H1 (cell line): ENCODE measurements around the gene RPS3. TPM values are rescaled to one million over a fixed set of nuclear protein-coding genes. Genes with fewer than 3 reads are reported as not detected.
"Not testable (repeated sequence)": the region's sequence is repeated elsewhere in the genome, so short reads cannot be mapped to it uniquely, and the experiment has no call there.

ENCODE experiments used
- CTCF ChIA-PET: fragments of 300-600 bp; sonication (Branson Sonifier 250); formaldehyde crosslinking; loops from one replicate; lab custom pipeline; 2021; ENCODE audit not compliant: partially characterized antibody; lab: Charles Lee
- POLR2A ChIA-PET: fragments of 300-600 bp; sonication (Branson Sonifier 250); formaldehyde crosslinking; loops from one replicate; lab custom pipeline; 2021; ENCODE audit warnings: inconsistent platforms; ENCODE audit not compliant: partially characterized antibody; lab: Charles Lee
- DNase-seq, 2 experiments: peaks; one replicate each; pipeline versions ENCODE4 v3.0.0 to v3.0.0-alpha.2; 2010 to 2022; ENCODE audit warnings: low spot score in 2 of 2, low read depth in 1 of 2, mixed read lengths in 1 of 2
- FAIRE-seq: peaks from 2 replicates; lab custom pipeline; 2011; peaks lifted over from hg19 to GRCh38; lab: Jason Lieb, UNC
- H2AFZ ChIP-seq: 2 replicates; pipeline ENCODE4 v1.8.1; 2012; ENCODE audit warnings: low read length, inconsistent platforms
- H2AK5ac ChIP-seq: 2 replicates; pipeline ENCODE4 v1.6.1; 2013; ENCODE audit warnings: low read depth, low read length
- H2BK120ac ChIP-seq: replicated peaks from 2 replicates; pipeline ENCODE3; 2013; ENCODE audit warnings: low read depth, low read length, inconsistent platforms
- H2BK12ac ChIP-seq: 2 replicates; pipeline ENCODE4 v1.6.1; 2013; ENCODE audit warnings: low read depth, low read length
- H2BK15ac ChIP-seq: 2 replicates; pipeline ENCODE4 v1.6.1; 2013; ENCODE audit warnings: low read length
- H2BK20ac ChIP-seq: 2 replicates; pipeline ENCODE4 v1.6.1; 2013; ENCODE audit warnings: low read length
- H2BK5ac ChIP-seq: 2 replicates; pipeline ENCODE4 v1.6.1; 2013; ENCODE audit warnings: low read depth, low read length
- H3K14ac ChIP-seq: 2 replicates; pipeline ENCODE4 v1.6.1; 2013; ENCODE audit warnings: inconsistent platforms; ENCODE audit not compliant: insufficient read length
- H3K18ac ChIP-seq: 2 replicates; pipeline ENCODE4 v1.6.1; 2013; ENCODE audit warnings: low read length; ENCODE audit errors: extremely low read depth
- H3K23ac ChIP-seq: 2 replicates; pipeline ENCODE4 v1.6.1; 2013; ENCODE audit warnings: inconsistent platforms; ENCODE audit not compliant: insufficient read length
- H3K23me2 ChIP-seq: 2 replicates; pipeline ENCODE4 v1.6.1; 2013; ENCODE audit warnings: low read depth, low read length
- H3K27ac ChIP-seq: 2 replicates; pipeline ENCODE4 v1.6.1; 2011; ENCODE audit warnings: low read depth, low read length, inconsistent platforms
- H3K27me3 ChIP-seq, 4 experiments: replicated peaks in 1 of 4; 1 replicate in 1 of 4; 2 replicates in 3 of 4; pipeline versions ENCODE4 v1.6.1 to v1.8.1; 2011 to 2013; ENCODE audit warnings: low read length in 3 of 4, mild to moderate bottlenecking in 3 of 4, inconsistent platforms in 2 of 4, mixed read lengths in 2 of 4, moderate library complexity in 1 of 4; ENCODE audit not compliant: control insufficient read depth in 3 of 4, insufficient read depth in 3 of 4; ENCODE audit errors: extremely low read depth in 1 of 4
- H3K36me3 ChIP-seq, 4 experiments: 2 replicates each; pipeline versions ENCODE4 v1.6.1 to v1.8.1; 2011 to 2013; ENCODE audit warnings: mild to moderate bottlenecking in 4 of 4, low read length in 3 of 4, moderate library complexity in 2 of 4, control low read depth in 1 of 4, inconsistent platforms in 1 of 4; ENCODE audit not compliant: insufficient read depth in 4 of 4, control insufficient read depth in 2 of 4
- H3K4ac ChIP-seq: replicated peaks from 2 replicates; pipeline ENCODE3; 2013; ENCODE audit warnings: low read length, low read depth, mixed read lengths, inconsistent platforms; ENCODE audit not compliant: insufficient read length
- H3K4me1 ChIP-seq, 4 experiments: replicated peaks in 1 of 4; 1 replicate in 1 of 4; 2 replicates in 3 of 4; pipeline versions ENCODE4 v1.6.1 to v1.8.1; 2011 to 2013; ENCODE audit warnings: low read length in 3 of 4, inconsistent platforms in 2 of 4, mixed read lengths in 1 of 4; ENCODE audit not compliant: insufficient read depth in 4 of 4, control insufficient read depth in 3 of 4
- H3K4me2 ChIP-seq, 2 experiments: 2 replicates each; pipeline versions ENCODE4 v1.6.1 to v1.8.1; 2011 to 2013; ENCODE audit warnings: low read depth in 2 of 2, low read length in 2 of 2, control low read depth in 1 of 2, inconsistent platforms in 1 of 2, mild to moderate bottlenecking in 1 of 2; ENCODE audit not compliant: insufficient read depth in 1 of 2
- H3K4me3 ChIP-seq, 4 experiments: fragments of 200-600, 300-600 bp in 1 of 4; sonication (generic), shearing (Covaris generic), sonication (Bioruptor Twin) in 1 of 4; 2 replicates each; pipeline versions ENCODE4 v1.5.1 to v1.8.1; 2011 to 2016; ENCODE audit warnings: low read length in 4 of 4, low read depth in 3 of 4, control low read depth in 2 of 4, inconsistent platforms in 2 of 4, mild to moderate bottlenecking in 2 of 4, mixed read lengths in 1 of 4, moderate library complexity in 1 of 4; ENCODE audit not compliant: insufficient read depth in 2 of 4; ENCODE audit errors: extremely low read depth in 1 of 4
- H3K56ac ChIP-seq: replicated peaks from 2 replicates; pipeline ENCODE3; 2013; ENCODE audit warnings: low read depth, mild to moderate bottlenecking, mixed read lengths, low read length, inconsistent platforms; ENCODE audit not compliant: insufficient read length
- H3K79me1 ChIP-seq: 2 replicates; pipeline ENCODE4 v1.6.1; 2013; ENCODE audit warnings: low read depth, low read length, control low read depth
- H3K79me2 ChIP-seq, 2 experiments: 2 replicates each; pipeline versions ENCODE4 v1.6.1 to v1.8.1; 2012 to 2013; ENCODE audit warnings: low read length in 2 of 2, mild to moderate bottlenecking in 2 of 2, inconsistent platforms in 1 of 2; ENCODE audit not compliant: insufficient read depth in 2 of 2, control insufficient read depth in 1 of 2
- H3K9ac ChIP-seq, 4 experiments: replicated peaks in 1 of 4; 1 replicate in 1 of 4; 2 replicates in 3 of 4; pipeline versions ENCODE4 v1.6.1 to v1.8.1; 2011 to 2013; ENCODE audit warnings: low read depth in 3 of 4, low read length in 3 of 4, control low read depth in 2 of 4, mild to moderate bottlenecking in 2 of 4, moderate library complexity in 2 of 4, inconsistent platforms in 1 of 4; ENCODE audit errors: extremely low read depth in 1 of 4
- H3K9me3 ChIP-seq, 2 experiments: 2 replicates each; pipeline versions ENCODE4 v1.6.1 to v1.8.1; 2012 to 2013; ENCODE audit warnings: mild to moderate bottlenecking in 2 of 2, moderate library complexity in 2 of 2, control low read depth in 1 of 2, inconsistent platforms in 1 of 2, low read depth in 1 of 2, low read length in 1 of 2, mixed read lengths in 1 of 2; ENCODE audit not compliant: insufficient read depth in 2 of 2
- H4K20me1 ChIP-seq, 2 experiments: replicated peaks in 1 of 2; 2 replicates each; pipeline versions ENCODE3 to v1.8.1; 2011 to 2013; ENCODE audit warnings: inconsistent platforms in 2 of 2, low read length in 2 of 2, mild to moderate bottlenecking in 1 of 2; ENCODE audit not compliant: insufficient read depth in 2 of 2, control insufficient read depth in 1 of 2
- H4K5ac ChIP-seq: 2 replicates; pipeline ENCODE4 v1.6.1; 2013; ENCODE audit warnings: low read length, low read depth, mixed read lengths, inconsistent platforms; ENCODE audit not compliant: insufficient read length
- H4K8ac ChIP-seq: 2 replicates; pipeline ENCODE4 v1.8.0; 2013; ENCODE audit warnings: mild to moderate bottlenecking, moderate library complexity, low read length, inconsistent platforms; ENCODE audit not compliant: insufficient read depth; ENCODE audit errors: extremely low read depth
- H4K91ac ChIP-seq: replicated peaks from 2 replicates; pipeline ENCODE3; 2013; ENCODE audit warnings: low read length, mixed read lengths, inconsistent platforms; ENCODE audit not compliant: insufficient read length
- WGBS, 2 experiments: shearing (Covaris generic) in 1 of 2; methylation state at CpG; one replicate each; pipeline versions ENCODE4 v1.1.6 to v1.1.7; 2013 to 2015; ENCODE audit warnings: low lambda C conversion rate in 2 of 2, mixed read lengths in 2 of 2, inconsistent platforms in 1 of 2, low coverage in 1 of 2, missing lambda C conversion rate in 1 of 2; ENCODE audit not compliant: insufficient replicate concordance in 2 of 2, insufficient coverage in 1 of 2, insufficient read length in 1 of 2; ENCODE audit errors: extremely low coverage in 1 of 2, missing lambda C conversion rate in 1 of 2; 5-methylcytosine and 5-hydroxymethylcytosine counted together
- polyA plus RNA-seq, 7 experiments: library from polyadenylated mRNA; depleted of rRNA in 3 of 7; stranded (reverse) in 5 of 7; unstranded in 2 of 7; fragments of >200 nt in 5 of 7; fragments of 200-250 nt in 2 of 7; gene quantifications; 1 replicate in 5 of 7; 2 replicates in 1 of 7; 4 replicates in 1 of 7; pipeline versions ENCODE4 v1.2.1 to v1.2.3, GENCODE V29; 2011 to 2013; ENCODE audit warnings: missing spikeins in 2 of 7, mixed read lengths in 2 of 7
- total RNA-seq: library from RNA; stranded (reverse); fragmentation: NEBNext Ultra II Directional; extraction: Animal tissue kit (Norgen Biotek cat#: 25700); gene quantifications from 2 replicates; pipeline ENCODE4 v1.2.1, GENCODE V29; 2021

RPS3 gene
- total and polyA plus RNA-seq, 2 of the 8 experiments (the other 6 are each of a cell fraction or from before 2014, with no cell fraction given), result 3,813 to 4,194 TPM

- not testable (repeated sequence) for H2BK120ac ChIP-seq, H2AK5ac ChIP-seq, H3K18ac ChIP-seq, H2BK12ac ChIP-seq, H3K14ac ChIP-seq, H3K23me2 ChIP-seq, H4K91ac ChIP-seq, H3K56ac ChIP-seq, H2BK20ac ChIP-seq, H3K9ac ChIP-seq, H3K79me1 ChIP-seq, H2AFZ ChIP-seq, H4K8ac ChIP-seq, H3K4ac ChIP-seq, H3K23ac ChIP-seq, H3K4me2 ChIP-seq, DNase-seq, H2BK15ac ChIP-seq, H4K5ac ChIP-seq, FAIRE-seq, H3K4me1 ChIP-seq, H3K27ac ChIP-seq, H3K4me3 ChIP-seq, H2BK5ac ChIP-seq, H3K9me3 ChIP-seq, H3K27me3 ChIP-seq
- peaks cover 0 to 17% of the 10 kb centered on the region in 2 experiments; a peak in 2 of 4 replicates for H3K79me2 ChIP-seq
- H4K20me1 ChIP-seq, result peaks cover 3 to 15% of the 10 kb centered on the region in 2 experiments
- whole genome bisulfite sequencing, 2 experiments, result no CpG with 5 or more reads among the region's 33 CpGs
- POLR2A ChIA-PET, result interaction anchor here (27.9 kb wide), 1 partner anchor 9 kb away, joined by 570 read pairs; the partner anchor contains the start of gene RPS3
- peaks cover 14 to 70% (median 46%) of the 10 kb centered on the region in 4 experiments for H3K36me3 ChIP-seq
- CTCF ChIA-PET, result interaction anchor here (0.8 kb wide), 1 partner anchor 32 kb away, joined by 3 read pairs; no protein-coding TSS in a partner anchor
These were observed 10.7 kb downstream of the RPS3 start for GRCh38 chr11:75409971-75410370.

- not testable (repeated sequence) for H2BK20ac ChIP-seq, H3K56ac ChIP-seq, H3K9ac ChIP-seq, H3K23ac ChIP-seq, H3K4ac ChIP-seq, H2AK5ac ChIP-seq, H3K27ac ChIP-seq, H3K4me2 ChIP-seq, H2AFZ ChIP-seq, H3K79me2 ChIP-seq, H3K79me1 ChIP-seq, H3K9me3 ChIP-seq, H2BK5ac ChIP-seq, H2BK12ac ChIP-seq, H3K4me1 ChIP-seq, DNase-seq, H3K18ac ChIP-seq, FAIRE-seq, H4K91ac ChIP-seq, H3K27me3 ChIP-seq, H2BK120ac ChIP-seq, H4K8ac ChIP-seq, H3K14ac ChIP-seq, H4K5ac ChIP-seq, H3K4me3 ChIP-seq, H2BK15ac ChIP-seq, H3K23me2 ChIP-seq
- ChIA-PET CTCF (interaction anchor here (0.8 to 3.9 kb wide), 8 partner anchors 11 to 121 kb away, joined by 3 to 29 read pairs (median 4); no protein-coding TSS in a partner anchor), POLR2A (interaction anchor here (0.8 to 27.9 kb wide), 7 partner anchors 9 to 119 kb away, joined by 3 to 570 read pairs (median 4); partner anchors contain the start of genes KLHL35 and RPS3)
- 90% methylated on average over 10 of the region's 10 CpGs; no CpG with 5 or more reads in 1 of the 2 experiments for WGBS, 2 experiments
- H4K20me1 ChIP-seq, result peaks cover 2 to 13% of the 10 kb centered on the region in 2 experiments
- H3K36me3 ChIP-seq, result peaks cover 0 to 49% (median 24%) of the 10 kb centered on the region in 4 experiments; a peak in 6 of 8 replicates
These were observed 13.8 kb downstream of the RPS3 start for GRCh38 chr11:75413146-75413545.
